Measurements from ENCODE around the gene WDR38.

GRCh38 chr9:124880501-124880900, 27.2 kb downstream of the WDR38 start:
- TF ChIP-seq POLR2AphosphoS5 (IDR thresholded peaks at IDR 0.05), result no peak
- TF ChIP-seq CTCF (IDR thresholded peaks at IDR 0.05), result no peak
- no peak for TF ChIP-seq EP300 (IDR thresholded peaks at IDR 0.05; ENCODE audit: low read depth)
